HT1080 (cell line): ENCODE measurements around the gene NOB1. TPM values are rescaled to one million over a fixed set of nuclear protein-coding genes. Genes with fewer than 3 reads are reported as not detected.
"Not testable (repeated sequence)": the region's sequence is repeated elsewhere in the genome, so short reads cannot be mapped to it uniquely, and the experiment has no call there.

Source experiments
- DNase-seq: peaks from one replicate; pipeline ENCODE4 v3.0.0-alpha.2; 2015; ENCODE audit warnings: low read depth
- polyA plus RNA-seq, 2 experiments: library from polyadenylated mRNA; depleted of rRNA; stranded (reverse); fragments of >200 nt; gene quantifications; 2 replicates each; pipeline ENCODE4 v1.2.3, GENCODE V29; 2015
- total RNA-seq: library from RNA; depleted of rRNA; stranded (reverse); fragments of >200 nt; shearing (Covaris generic); gene quantifications from 2 replicates; pipeline ENCODE4 v1.2.3, GENCODE V29; 2014; rRNA removed

Gene NOB1
- 35.4 and 42.5 TPM in 2 replicates for total RNA-seq
- polyA plus RNA-seq (2015; cell fraction: cytosol; rRNA removed): 98.5 and 110 TPM in 2 replicates
- 83.8 and 85.0 TPM in 2 replicates for polyA plus RNA-seq (2015; cell fraction: nucleus; rRNA removed)

- DNase-seq: peak; percentile 94
Measured at GRCh38 chr16:69754469-69755310, at the start of gene NOB1. TSS of gene NOB1 (minus strand) at chr16:69754926. CDS start at chr16:69754910, 16 bp downstream.

- no peak for DNase-seq
Measured at GRCh38 chr16:69804297-69804696, 49.6 kb upstream of the NOB1 start.

- no peak for DNase-seq
Measured at GRCh38 chr16:69799611-69800031, 44.9 kb upstream of the NOB1 start.

- no peak for DNase-seq
Measured at GRCh38 chr16:69798466-69798865, 43.7 kb upstream of the NOB1 start.

GRCh38 chr16:69796285-69797118 is 41.8 kb upstream of the NOB1 start:
- DNase-seq: peak; percentile 51

GRCh38 chr16:69794486-69794885 is 39.8 kb upstream of the NOB1 start:
- no peak for DNase-seq

GRCh38 chr16:69793526-69793925 is 38.8 kb upstream of the NOB1 start:
- no peak for DNase-seq

- not testable (repeated sequence) for DNase-seq
Measured at GRCh38 chr16:69791391-69791847, 36.7 kb upstream of the NOB1 start.

- DNase-seq: no peak
Measured at GRCh38 chr16:69787883-69788282, 33.2 kb upstream of the NOB1 start.

- DNase-seq: no peak
Measured at GRCh38 chr16:69784586-69784985, 29.9 kb upstream of the NOB1 start.

GRCh38 chr16:69781118-69781517 is 26.4 kb upstream of the NOB1 start:
- no peak for DNase-seq

- DNase-seq: no peak
Measured at GRCh38 chr16:69779724-69780123, 25.0 kb upstream of the NOB1 start.

- no peak for DNase-seq
Measured at GRCh38 chr16:69775563-69775962, 20.8 kb upstream of the NOB1 start.

- no peak for DNase-seq
Measured at GRCh38 chr16:69773260-69773947, 18.7 kb upstream of the NOB1 start.

GRCh38 chr16:69771651-69771967 is 16.9 kb upstream of the NOB1 start:
- DNase-seq: no peak

- no peak for DNase-seq
Measured at GRCh38 chr16:69769404-69769803, 14.7 kb upstream of the NOB1 start.

GRCh38 chr16:69768666-69769065 is 13.9 kb upstream of the NOB1 start:
- DNase-seq: no peak

GRCh38 chr16:69767459-69768229 is 12.9 kb upstream of the NOB1 start:
- DNase-seq: no peak

- no peak for DNase-seq
Measured at GRCh38 chr16:69763599-69763942, 8.8 kb upstream of the NOB1 start.

- DNase-seq: no peak
Measured at GRCh38 chr16:69762814-69763598, 8.3 kb upstream of the NOB1 start.
